Measurements from ENCODE around the gene M6PR.
"Not testable (repeated sequence)": the region's sequence is repeated elsewhere in the genome, so short reads cannot be mapped to it uniquely, and the experiment has no call there.

M6PR gene

DNA sequence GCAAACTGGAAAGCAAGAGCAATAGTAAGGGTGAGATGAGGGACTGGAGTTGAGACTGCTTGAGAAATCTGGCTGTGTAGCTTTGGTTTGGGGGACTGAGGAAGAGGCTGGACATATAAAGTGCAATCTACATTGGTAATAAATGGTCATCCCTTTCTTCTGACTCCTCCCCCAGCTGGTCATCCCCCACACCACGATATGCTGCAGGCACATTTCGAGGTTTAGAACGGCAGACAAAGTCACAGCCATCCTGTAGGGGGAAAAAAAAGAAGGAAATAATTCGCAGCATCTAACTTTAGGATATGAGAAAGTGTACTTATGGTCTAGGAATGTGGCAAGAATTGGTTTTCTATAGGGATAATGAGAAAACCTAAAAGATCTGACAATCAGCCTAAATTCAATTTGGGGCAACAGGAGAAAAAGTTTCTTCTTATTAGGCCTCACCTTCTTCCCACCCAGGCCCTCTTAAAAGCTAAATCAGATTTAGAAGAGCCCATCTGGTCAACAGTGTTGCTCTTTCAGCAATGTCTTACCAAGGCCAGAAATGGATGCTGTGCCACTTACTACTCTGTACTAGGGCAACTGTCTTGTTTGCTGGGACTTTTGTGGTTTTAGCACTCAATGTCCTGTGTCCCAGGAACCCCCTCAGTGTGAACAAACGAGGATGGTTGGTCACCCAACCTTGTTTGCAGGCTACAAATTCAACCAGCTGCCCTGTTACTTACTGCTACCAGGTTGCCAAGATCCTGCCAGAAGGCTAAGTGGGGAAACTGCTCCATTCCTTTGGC, 7.6 kb downstream of the M6PR start:
- peaks cover 80% of the 10 kb centered on the region for H3K36me3 ChIP-seq (ENCODE audit: insufficient read depth, insufficient read length, low read length)

DNA sequence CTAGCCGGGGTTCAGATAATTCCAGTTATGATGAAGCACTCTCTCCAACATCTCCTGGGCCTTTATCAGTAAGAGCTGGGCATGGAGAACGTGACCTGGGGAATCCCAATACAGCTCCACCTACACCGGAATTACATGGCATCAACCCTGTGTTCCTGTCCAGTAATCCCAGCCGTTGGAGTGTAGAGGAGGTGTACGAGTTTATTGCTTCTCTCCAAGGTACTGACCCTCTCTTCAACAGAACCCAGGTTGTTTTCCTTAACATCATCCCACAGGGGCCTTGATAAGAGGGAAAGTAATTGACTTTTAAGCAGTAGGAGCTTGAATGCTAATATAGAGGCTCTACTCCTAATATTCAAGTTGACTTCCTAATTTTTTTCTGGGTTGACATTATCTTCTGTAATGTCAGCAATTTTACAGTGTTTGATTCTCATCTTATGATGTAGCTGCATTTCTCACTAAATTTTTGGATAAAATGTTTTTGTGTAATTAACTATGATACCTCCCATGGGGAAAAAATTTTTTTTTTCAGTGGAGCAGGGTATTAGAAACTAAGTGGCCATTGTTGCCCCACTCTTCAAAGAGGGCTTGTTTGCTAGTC, 11.5 kb downstream of the M6PR start:
- not testable (repeated sequence) for H3K27me3 ChIP-seq (ENCODE audit: insufficient read depth, insufficient read length); H3K4me1 ChIP-seq (ENCODE audit: insufficient read depth, insufficient read length); H3K9ac ChIP-seq (ENCODE audit: insufficient read length, low read depth); H3K4me3 ChIP-seq (ENCODE audit: insufficient read length, low read depth); H3K9me3 ChIP-seq (ENCODE audit: insufficient read depth, low read length); DNase-seq (ENCODE audit: low read depth, low spot score)
- peaks cover 80% of the 10 kb centered on the region for H3K36me3 ChIP-seq (ENCODE audit: insufficient read depth, insufficient read length, low read length)

More for the DNA sequence above, 7.6 kb downstream of the M6PR start:
- H3K27me3 ChIP-seq (ENCODE audit: insufficient read depth, insufficient read length), result no peaks in the 10 kb centered on the region
- TF ChIP-seq SUZ12 (IDR thresholded peaks at IDR 0.05; ENCODE audit: extremely low read depth, insufficient read depth, insufficient read length), result no peak
- TF ChIP-seq YY1 (IDR thresholded peaks at IDR 0.05; ENCODE audit: insufficient read depth, insufficient read length), result no peak
- TF ChIP-seq ZNF274 (IDR thresholded peaks at IDR 0.05; ENCODE audit: low read depth, low read length), result no peak
- H3K9ac ChIP-seq (ENCODE audit: insufficient read length, low read depth), result no peak overlapping the region
- no peak overlapping the region for H3K4me3 ChIP-seq (ENCODE audit: insufficient read length, low read depth)
- no peak for DNase-seq (ENCODE audit: low read depth, low spot score)
- H3K4me1 ChIP-seq (ENCODE audit: insufficient read depth, insufficient read length), result no peaks in the 10 kb centered on the region
- H3K9me3 ChIP-seq (ENCODE audit: insufficient read depth, low read length), result no peaks in the 10 kb centered on the region

DNA sequence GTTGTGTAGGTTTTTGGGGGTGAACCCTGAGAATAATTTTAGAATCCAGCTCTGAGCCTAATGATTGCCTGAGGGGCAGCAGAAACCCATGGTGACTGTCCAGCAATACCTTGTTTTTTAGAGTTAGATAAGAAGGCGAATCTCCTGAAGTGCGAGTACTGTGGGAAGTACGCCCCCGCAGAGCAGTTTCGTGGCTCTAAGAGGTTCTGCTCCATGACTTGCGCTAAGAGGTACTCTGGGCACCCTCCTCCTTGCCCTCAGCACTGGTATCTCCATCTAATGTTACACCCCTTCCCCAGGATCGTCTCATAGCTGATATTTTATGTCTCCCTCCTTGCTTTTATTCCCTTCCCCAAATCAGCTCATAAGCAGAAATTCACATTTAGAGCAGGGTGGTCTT, 12.7 kb downstream of the M6PR start:
- Histone ChIP-seq H3K9ac (ENCODE audit: insufficient read length, low read depth) (no peak overlapping the region), H3K9me3 (ENCODE audit: insufficient read depth, low read length) (no peaks in the 10 kb centered on the region), H3K36me3 (ENCODE audit: insufficient read depth, insufficient read length, low read length) (peaks cover 76% of the 10 kb centered on the region), H3K4me3 (ENCODE audit: insufficient read length, low read depth) (no peak overlapping the region), H3K27me3 (ENCODE audit: insufficient read depth, insufficient read length) (no peaks in the 10 kb centered on the region), H3K4me1 (ENCODE audit: insufficient read depth, insufficient read length) (no peaks in the 10 kb centered on the region)
- no peak for DNase-seq (ENCODE audit: low read depth, low spot score)
- no peak for TF ChIP-seq SUZ12 (IDR thresholded peaks at IDR 0.05; ENCODE audit: extremely low read depth, insufficient read depth, insufficient read length)
- no peak for TF ChIP-seq YY1 (IDR thresholded peaks at IDR 0.05; ENCODE audit: insufficient read depth, insufficient read length)
- TF ChIP-seq ZNF274 (IDR thresholded peaks at IDR 0.05; ENCODE audit: low read depth, low read length), result no peak

DNA sequence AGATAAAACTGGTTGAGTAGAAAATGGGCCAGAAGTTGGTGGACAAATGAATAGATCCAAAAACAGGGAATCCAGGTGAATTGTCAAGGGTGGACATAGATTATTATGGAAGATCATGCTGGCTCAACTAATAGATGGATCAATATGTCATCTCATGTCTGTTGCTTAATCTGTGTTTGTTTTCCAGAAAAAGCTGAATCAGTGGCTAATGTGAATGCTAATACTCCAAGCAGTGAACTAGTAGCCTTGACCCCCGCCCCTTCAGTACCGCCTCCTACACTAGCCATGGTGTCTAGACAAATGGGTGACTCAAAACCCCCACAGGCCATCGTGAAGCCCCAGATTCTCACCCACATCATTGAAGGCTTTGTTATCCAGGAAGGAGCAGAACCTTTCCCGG, 15.4 kb downstream of the M6PR start:
- not testable (repeated sequence) for H3K9me3 ChIP-seq (ENCODE audit: insufficient read depth, low read length); H3K9ac ChIP-seq (ENCODE audit: insufficient read length, low read depth); H3K4me3 ChIP-seq (ENCODE audit: insufficient read length, low read depth); DNase-seq (ENCODE audit: low read depth, low spot score); H3K4me1 ChIP-seq (ENCODE audit: insufficient read depth, insufficient read length); H3K27me3 ChIP-seq (ENCODE audit: insufficient read depth, insufficient read length)
- H3K36me3 ChIP-seq (ENCODE audit: insufficient read depth, insufficient read length, low read length), result peaks cover 92% of the 10 kb centered on the region

DNA sequence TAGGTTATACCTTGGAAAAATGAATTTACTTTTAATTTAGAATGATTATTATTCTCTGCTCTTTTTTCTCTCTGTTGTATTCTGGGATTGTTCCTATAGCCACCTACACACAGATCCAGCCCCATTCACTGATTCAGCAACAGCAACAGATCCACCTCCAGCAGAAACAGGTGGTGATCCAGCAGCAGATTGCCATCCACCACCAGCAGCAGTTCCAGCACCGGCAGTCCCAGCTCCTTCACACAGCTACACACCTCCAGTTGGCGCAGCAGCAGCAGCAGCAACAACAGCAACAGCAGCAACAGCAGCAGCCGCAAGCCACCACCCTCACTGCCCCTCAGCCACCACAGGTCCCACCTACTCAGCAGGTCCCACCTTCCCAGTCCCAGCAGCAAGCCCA, 17.0 kb downstream of the M6PR start:
- H3K36me3 ChIP-seq (ENCODE audit: insufficient read depth, insufficient read length, low read length), result peaks cover 90% of the 10 kb centered on the region
- not testable (repeated sequence) for H3K27me3 ChIP-seq (ENCODE audit: insufficient read depth, insufficient read length); H3K9me3 ChIP-seq (ENCODE audit: insufficient read depth, low read length); H3K4me1 ChIP-seq (ENCODE audit: insufficient read depth, insufficient read length); H3K4me3 ChIP-seq (ENCODE audit: insufficient read length, low read depth); H3K9ac ChIP-seq (ENCODE audit: insufficient read length, low read depth); DNase-seq (ENCODE audit: low read depth, low spot score)

DNA sequence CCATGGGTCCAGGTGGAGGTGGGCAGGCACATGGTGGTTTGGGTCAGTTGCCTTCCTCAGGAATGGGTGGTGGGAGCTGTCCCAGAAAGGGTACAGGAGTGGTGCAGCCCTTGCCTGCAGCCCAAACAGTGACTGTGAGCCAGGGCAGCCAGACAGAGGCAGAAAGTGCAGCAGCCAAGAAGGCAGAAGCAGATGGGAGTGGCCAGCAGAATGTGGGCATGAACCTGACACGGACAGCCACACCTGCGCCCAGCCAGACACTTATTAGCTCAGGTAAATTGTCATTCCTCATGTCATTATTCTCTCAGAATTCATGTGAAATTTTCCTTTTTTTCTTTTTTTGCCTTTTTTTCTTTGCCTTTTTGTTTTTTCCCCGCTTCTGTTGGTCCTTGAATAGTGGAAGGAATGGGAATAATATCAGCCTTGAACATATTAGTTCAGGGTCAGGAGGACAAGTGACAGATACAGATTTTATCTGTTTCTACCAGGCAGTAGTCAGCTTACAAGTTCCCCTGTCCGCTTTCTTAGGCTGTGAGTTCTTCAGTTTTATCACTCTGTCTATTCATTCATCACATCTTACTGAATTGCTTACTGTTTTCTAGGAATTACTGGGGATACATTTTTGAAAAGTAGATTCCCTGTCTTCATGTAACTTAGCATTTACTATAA, 18.7 kb downstream of the M6PR start:
- not testable (repeated sequence) for H3K4me3 ChIP-seq (ENCODE audit: insufficient read length, low read depth); H3K9me3 ChIP-seq (ENCODE audit: insufficient read depth, low read length); H3K27me3 ChIP-seq (ENCODE audit: insufficient read depth, insufficient read length); H3K4me1 ChIP-seq (ENCODE audit: insufficient read depth, insufficient read length); H3K9ac ChIP-seq (ENCODE audit: insufficient read length, low read depth); DNase-seq (ENCODE audit: low read depth, low spot score)
- H3K36me3 ChIP-seq (ENCODE audit: insufficient read depth, insufficient read length, low read length), result peaks cover 86% of the 10 kb centered on the region

DNA sequence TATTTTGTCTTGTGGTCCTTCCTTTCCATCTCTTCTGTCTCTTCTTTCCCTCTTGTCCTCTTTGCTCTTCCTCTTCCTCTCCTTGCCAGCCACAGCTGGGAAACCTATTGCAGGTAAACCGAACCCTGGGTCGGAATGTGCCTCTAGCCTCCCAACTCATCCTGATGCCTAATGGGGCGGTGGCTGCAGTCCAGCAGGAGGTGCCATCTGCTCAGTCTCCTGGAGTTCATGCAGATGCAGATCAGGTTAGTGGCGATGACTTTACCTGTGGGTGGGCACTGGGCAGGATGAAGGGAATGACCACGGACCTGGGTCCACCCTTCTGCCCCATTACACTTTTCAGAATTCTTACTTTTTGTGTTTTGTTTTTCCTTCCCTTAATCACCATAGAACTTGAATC, 26.9 kb downstream of the M6PR start:
- no peak for TF ChIP-seq SUZ12 (IDR thresholded peaks at IDR 0.05; ENCODE audit: extremely low read depth, insufficient read depth, insufficient read length)
- no peak for TF ChIP-seq YY1 (IDR thresholded peaks at IDR 0.05; ENCODE audit: insufficient read depth, insufficient read length)
- no peak for TF ChIP-seq ZNF274 (IDR thresholded peaks at IDR 0.05; ENCODE audit: low read depth, low read length)
- Histone ChIP-seq H3K36me3 (ENCODE audit: insufficient read depth, insufficient read length, low read length) (peaks cover 89% of the 10 kb centered on the region), H3K4me3 (ENCODE audit: insufficient read length, low read depth) (no peak overlapping the region), H3K9me3 (ENCODE audit: insufficient read depth, low read length) (no peaks in the 10 kb centered on the region), H3K4me1 (ENCODE audit: insufficient read depth, insufficient read length) (peaks cover 4% of the 10 kb centered on the region), H3K27me3 (ENCODE audit: insufficient read depth, insufficient read length) (no peaks in the 10 kb centered on the region), H3K9ac (ENCODE audit: insufficient read length, low read depth) (no peak overlapping the region)
- no peak for DNase-seq (ENCODE audit: low read depth, low spot score)

DNA sequence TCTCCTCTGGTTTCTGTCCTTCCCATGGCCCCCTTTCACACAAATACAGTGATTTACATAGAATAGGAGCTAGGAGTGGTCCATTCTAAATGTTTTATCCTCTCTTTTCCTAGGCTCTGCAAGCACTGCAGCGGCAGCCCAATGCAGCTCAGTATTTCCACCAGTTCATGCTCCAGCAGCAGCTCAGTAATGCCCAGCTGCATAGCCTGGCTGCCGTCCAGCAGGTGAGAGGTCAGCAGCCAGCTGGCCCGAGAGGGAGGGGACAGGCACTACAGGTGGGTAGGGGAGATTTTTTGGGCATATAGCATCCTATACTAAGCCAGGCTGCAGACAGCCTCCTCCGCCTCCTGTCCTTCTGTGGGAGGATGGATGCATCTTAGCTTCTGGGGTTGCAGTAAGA, 29.8 kb downstream of the M6PR start:
- H3K4me1 ChIP-seq (ENCODE audit: insufficient read depth, insufficient read length); DNase-seq (ENCODE audit: low read depth, low spot score): not testable (repeated sequence)
- H3K36me3 ChIP-seq (ENCODE audit: insufficient read depth, insufficient read length, low read length), result peaks cover 66% of the 10 kb centered on the region

More for the DNA sequence above, 29.8 kb downstream of the M6PR start:
- not testable (repeated sequence) for H3K4me3 ChIP-seq (ENCODE audit: insufficient read length, low read depth); H3K9me3 ChIP-seq (ENCODE audit: insufficient read depth, low read length); H3K9ac ChIP-seq (ENCODE audit: insufficient read length, low read depth); H3K27me3 ChIP-seq (ENCODE audit: insufficient read depth, insufficient read length)

Measured in NT2/D1 (cell line).